H9 (cell line): ENCODE measurements around the gene APPL2. TPM values are rescaled to one million over a fixed set of nuclear protein-coding genes. Genes with fewer than 3 reads are reported as not detected.

ENCODE experiments used
- DNase-seq: peaks from one replicate; pipeline ENCODE4 v3.0.0-alpha.2; 2017
- H2AFZ ChIP-seq: one replicate; pipeline ENCODE4 v1.6.1; 2013; ENCODE audit warnings: mild to moderate bottlenecking, low read length, control low read depth, moderate library complexity
- H2AK5ac ChIP-seq: 2 replicates; pipeline ENCODE4 v1.6.1; 2013; ENCODE audit warnings: low read length, control low read depth, mixed read lengths; ENCODE audit not compliant: insufficient read length
- H2BK120ac ChIP-seq: one replicate; pipeline ENCODE4 v1.6.1; 2013; ENCODE audit warnings: low read depth, mild to moderate bottlenecking, low read length, control low read depth, inconsistent platforms; ENCODE audit not compliant: poor library complexity, severe bottlenecking
- H2BK12ac ChIP-seq: 2 replicates; pipeline ENCODE4 v1.6.1; 2013; ENCODE audit warnings: low read length, control low read depth, mixed read lengths, low read depth; ENCODE audit not compliant: insufficient read length
- H2BK15ac ChIP-seq: 2 replicates; pipeline ENCODE4 v1.6.1; 2013; ENCODE audit warnings: low read depth, low read length, control low read depth
- H2BK20ac ChIP-seq: one replicate; pipeline ENCODE4 v1.6.1; 2013; ENCODE audit warnings: low read depth, mild to moderate bottlenecking, low read length, control low read depth, inconsistent platforms; ENCODE audit not compliant: poor library complexity, severe bottlenecking
- H2BK5ac ChIP-seq: 2 replicates; pipeline ENCODE4 v1.6.1; 2013; ENCODE audit warnings: low read length, control low read depth, mixed read lengths; ENCODE audit not compliant: insufficient read length
- H3K14ac ChIP-seq: 2 replicates; pipeline ENCODE4 v1.6.1; 2013; ENCODE audit warnings: low read length, control low read depth; ENCODE audit not compliant: insufficient read depth
- H3K18ac ChIP-seq: 2 replicates; pipeline ENCODE4 v1.6.1; 2013; ENCODE audit warnings: low read depth, mild to moderate bottlenecking, mixed read lengths, low read length, control low read depth; ENCODE audit not compliant: insufficient read length
- H3K23ac ChIP-seq: 2 replicates; pipeline ENCODE4 v1.6.1; 2013; ENCODE audit warnings: low read length, control low read depth, mixed read lengths, low read depth; ENCODE audit not compliant: insufficient read length
- H3K23me2 ChIP-seq: 2 replicates; pipeline ENCODE4 v1.6.1; 2013; ENCODE audit warnings: low read depth, mild to moderate bottlenecking, mixed read lengths, low read length, control low read depth; ENCODE audit not compliant: insufficient read length, poor library complexity, severe bottlenecking
- H3K27ac ChIP-seq: 2 replicates; pipeline ENCODE4 v1.5.1; 2013; ENCODE audit warnings: low read length, control low read depth, mixed read lengths, low read depth; ENCODE audit not compliant: insufficient read length
- H3K27me3 ChIP-seq: 2 replicates; pipeline ENCODE4 v1.6.1; 2013; ENCODE audit warnings: low read length, control low read depth, inconsistent platforms; ENCODE audit not compliant: insufficient read depth
- H3K4ac ChIP-seq: 2 replicates; pipeline ENCODE4 v1.6.1; 2013; ENCODE audit warnings: low read depth, mild to moderate bottlenecking, control low read depth, inconsistent platforms, low read length, moderate library complexity
- H3K4me1 ChIP-seq: 2 replicates; pipeline ENCODE4 v1.6.1; 2013; ENCODE audit warnings: low read length, control low read depth, inconsistent platforms; ENCODE audit not compliant: insufficient read depth
- H3K4me2 ChIP-seq: 2 replicates; pipeline ENCODE4 v1.6.1; 2013; ENCODE audit warnings: low read length, control low read depth, mixed read lengths; ENCODE audit not compliant: insufficient read length, insufficient read depth
- H3K56ac ChIP-seq: 2 replicates; pipeline ENCODE4 v1.6.1; 2013; ENCODE audit warnings: low read depth, mild to moderate bottlenecking, mixed read lengths, low read length, control low read depth; ENCODE audit not compliant: insufficient read length
- H3K79me1 ChIP-seq: 2 replicates; pipeline ENCODE4 v1.6.1; 2013; ENCODE audit warnings: low read depth, mild to moderate bottlenecking, moderate library complexity, low read length, control low read depth, inconsistent platforms; ENCODE audit not compliant: insufficient read depth, poor library complexity, severe bottlenecking
- H3K79me2 ChIP-seq: 2 replicates; pipeline ENCODE4 v1.6.1; 2013; ENCODE audit warnings: low read length, control low read depth, inconsistent platforms; ENCODE audit not compliant: insufficient read depth
- H3K9ac ChIP-seq: 2 replicates; pipeline ENCODE4 v1.6.1; 2013; ENCODE audit warnings: low read length, control low read depth, mixed read lengths; ENCODE audit not compliant: insufficient read length; ENCODE audit errors: extremely low read depth
- H3K9me3 ChIP-seq: one replicate; pipeline ENCODE4 v1.6.1; 2013; ENCODE audit warnings: low read depth, low read length, inconsistent platforms; ENCODE audit not compliant: control insufficient read depth
- H3T11ph ChIP-seq: one replicate; pipeline ENCODE4 v1.6.1; 2013; ENCODE audit warnings: mild to moderate bottlenecking, low read length, control low read depth, inconsistent platforms
- H4K20me1 ChIP-seq: one replicate; pipeline ENCODE4 v1.6.1; 2013; ENCODE audit not compliant: control insufficient read depth, insufficient read length, insufficient read depth
- H4K5ac ChIP-seq: 2 replicates; pipeline ENCODE4 v1.6.1; 2013; ENCODE audit warnings: low read depth, mild to moderate bottlenecking, mixed read lengths, low read length, control low read depth; ENCODE audit not compliant: insufficient read length
- H4K8ac ChIP-seq: replicated peaks from 2 replicates; pipeline ENCODE4 v1.6.1; 2013; ENCODE audit warnings: low read length, control low read depth, mixed read lengths, low read depth; ENCODE audit not compliant: insufficient read length
- H4K91ac ChIP-seq: 2 replicates; pipeline ENCODE4 v1.6.1; 2013; ENCODE audit warnings: low read depth, mild to moderate bottlenecking, moderate library complexity, mixed read lengths, low read length, control low read depth; ENCODE audit not compliant: insufficient read length
- H3K27ac Mint-ChIP-seq, 3 experiments: 2 replicates in 2 of 3; 3 replicates in 1 of 3; pipeline ENCODE4 v1.8.0; 2020 to 2021; ENCODE audit warnings: mixed read lengths in 3 of 3, mild to moderate bottlenecking in 1 of 3, moderate library complexity in 1 of 3
- H3K27me3 Mint-ChIP-seq: 2 replicates; pipeline ENCODE4 v1.8.0; 2021; ENCODE audit warnings: low read depth, mild to moderate bottlenecking, moderate library complexity, mixed read lengths
- H3K36me3 Mint-ChIP-seq, 3 experiments: 2 replicates in 2 of 3; 3 replicates in 1 of 3; pipeline ENCODE4 v1.8.0; 2020 to 2021; ENCODE audit warnings: low read depth in 3 of 3, mixed read lengths in 3 of 3; ENCODE audit not compliant: insufficient read depth in 1 of 3
- H3K4me1 Mint-ChIP-seq, 2 experiments: 2 replicates each; pipeline ENCODE4 v1.8.0; 2020; ENCODE audit warnings: mixed read lengths in 2 of 2
- H3K4me3 Mint-ChIP-seq, 2 experiments: 2 replicates in 1 of 2; 3 replicates in 1 of 2; pipeline ENCODE4 v1.8.0; 2020 to 2021; ENCODE audit warnings: mild to moderate bottlenecking in 2 of 2, mixed read lengths in 2 of 2, moderate library complexity in 1 of 2
- H3K9me3 Mint-ChIP-seq, 2 experiments: 2 replicates in 1 of 2; 3 replicates in 1 of 2; pipeline ENCODE4 v1.8.0; 2020; ENCODE audit warnings: mild to moderate bottlenecking in 2 of 2, mixed read lengths in 2 of 2, moderate library complexity in 1 of 2
- CTCF ChIP-seq: fragments of 200-600 bp; sonication (generic); conservative IDR thresholded peaks from 3 replicates; pipeline ENCODE4 v1.8.0; 2021; ENCODE audit warnings: antibody characterized with exemption, mild to moderate bottlenecking
- WGBS: extraction: QIAGEN DNeasy Blood & Tissue Kit; methylation state at CpG from one replicate; pipeline ENCODE4 v1.1.7; 2013; ENCODE audit warnings: missing lambda C conversion rate, low lambda C conversion rate, mixed read lengths; ENCODE audit not compliant: insufficient read length; ENCODE audit errors: extremely low coverage; 5-methylcytosine and 5-hydroxymethylcytosine counted together
- long read RNA-seq: library from polyadenylated mRNA; unstranded; transcript quantifications from one replicate; pipeline ENCODE4 v2.0.0, GENCODE V29; 2020
- total RNA-seq: library from RNA; stranded (reverse); gene quantifications from 2 replicates; pipeline ENCODE4 v1.2.1, GENCODE V29; 2021

The APPL2 gene, protein sequence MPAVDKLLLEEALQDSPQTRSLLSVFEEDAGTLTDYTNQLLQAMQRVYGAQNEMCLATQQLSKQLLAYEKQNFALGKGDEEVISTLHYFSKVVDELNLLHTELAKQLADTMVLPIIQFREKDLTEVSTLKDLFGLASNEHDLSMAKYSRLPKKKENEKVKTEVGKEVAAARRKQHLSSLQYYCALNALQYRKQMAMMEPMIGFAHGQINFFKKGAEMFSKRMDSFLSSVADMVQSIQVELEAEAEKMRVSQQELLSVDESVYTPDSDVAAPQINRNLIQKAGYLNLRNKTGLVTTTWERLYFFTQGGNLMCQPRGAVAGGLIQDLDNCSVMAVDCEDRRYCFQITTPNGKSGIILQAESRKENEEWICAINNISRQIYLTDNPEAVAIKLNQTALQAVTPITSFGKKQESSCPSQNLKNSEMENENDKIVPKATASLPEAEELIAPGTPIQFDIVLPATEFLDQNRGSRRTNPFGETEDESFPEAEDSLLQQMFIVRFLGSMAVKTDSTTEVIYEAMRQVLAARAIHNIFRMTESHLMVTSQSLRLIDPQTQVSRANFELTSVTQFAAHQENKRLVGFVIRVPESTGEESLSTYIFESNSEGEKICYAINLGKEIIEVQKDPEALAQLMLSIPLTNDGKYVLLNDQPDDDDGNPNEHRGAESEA
- total RNA-seq, result 17.0 and 18.5 TPM in 2 replicates
- long read RNA-seq, transcript APPL2-201 (21 exons, 3,239 nt), result major isoform, 31 of 67 reads
- long read RNA-seq, partial matches to known transcripts, result 17 of 67 reads
- long read RNA-seq, other reads (novel, unspliced or antisense), result 18 of 67 reads

GRCh38 chr12:105235732-105236476 lies at the start of gene APPL2:
APPL2 (minus strand) TSS chr12:105236174; CDS start chr12:105236012, 162 bp downstream.
- Mint-ChIP-seq H3K4me1 (peaks cover 15 to 21% of the 10 kb centered on the region in 2 experiments), H3K9me3 (no peaks in the 10 kb centered on the region; a peak in 1 of 5 replicates)
- no CpG with 5 or more reads among the region's 80 CpGs for WGBS

More at GRCh38 chr12:105235732-105236476, at the start of gene APPL2:
- H3K9ac ChIP-seq, result peak within 1 kb of the TSS; percentile 69
- no peaks in the 10 kb centered on the region for H3K4me1 ChIP-seq
- no peak within 1 kb of the TSS for H2BK15ac ChIP-seq
- no peaks in the 10 kb centered on the region for H3K79me1 ChIP-seq
- peak; percentile 93 for DNase-seq
- H3K4me3 Mint-ChIP-seq, result peak within 1 kb of the TSS; percentile 73 to 92
- no peak within 1 kb of the TSS for H3T11ph ChIP-seq
- no peaks in the 10 kb centered on the region for H4K20me1 ChIP-seq
- no peak within 1 kb of the TSS for H3K56ac ChIP-seq
- no peak within 1 kb of the TSS for H2AK5ac ChIP-seq
- H3K23me2 ChIP-seq, result peaks cover 6% of the 10 kb centered on the region
- H3K27me3 ChIP-seq, result no peaks in the 10 kb centered on the region
- no peak within 1 kb of the TSS for H3K27ac ChIP-seq
- 0 out of 2 replicates have a peak, but pooled peaks cover 2% of the 10 kb centered on the region for H3K79me2 ChIP-seq
- no peak within 1 kb of the TSS for H2BK12ac ChIP-seq
- H2BK5ac ChIP-seq, result no peak within 1 kb of the TSS
- peak; percentile 51 for TF ChIP-seq CTCF
- peak within 1 kb of the TSS; percentile 2 for H2AFZ ChIP-seq
- no peak within 1 kb of the TSS for H4K91ac ChIP-seq
- peak within 1 kb of the TSS; percentile 54 for H3K18ac ChIP-seq
- H3K36me3 Mint-ChIP-seq, result no peaks in the 10 kb centered on the region
- peak within 1 kb of the TSS; percentile 92 for H3K14ac ChIP-seq
- H3K4ac ChIP-seq, result no peak within 1 kb of the TSS
- H2BK20ac ChIP-seq, result no peak within 1 kb of the TSS
- H3K27me3 Mint-ChIP-seq, result peaks cover 4% of the 10 kb centered on the region
- peak within 1 kb of the TSS; percentile 79 for H3K4me2 ChIP-seq
- H4K5ac ChIP-seq, result no peak within 1 kb of the TSS
- H2BK120ac ChIP-seq, result no peak within 1 kb of the TSS
- H3K27ac Mint-ChIP-seq, result peak within 1 kb of the TSS; percentile 19 to 74 (median 33); a peak in 5 of 7 replicates
- no peak within 1 kb of the TSS for H4K8ac ChIP-seq
- no peak within 1 kb of the TSS for H3K23ac ChIP-seq
- no peaks in the 10 kb centered on the region for H3K9me3 ChIP-seq
